ENCODE data around the gene PLIN3. TPM values are rescaled to one million over a fixed set of nuclear protein-coding genes. Genes with fewer than 3 reads are reported as not detected.
"Not testable (repeated sequence)": the region's sequence is repeated elsewhere in the genome, so short reads cannot be mapped to it uniquely, and the experiment has no call there.

Gene PLIN3
- total RNA-seq, 3 donors from 2014 or later (not counting 1 experiment from before 2014, with no cell fraction given) = 26.6 to 28.7 (median 28.3) TPM

- ATAC-seq = no peak
- Histone ChIP-seq H3K9me3 (ENCODE audit: control insufficient read depth, insufficient read depth, low read length) (no peaks in the 10 kb centered on the region), H3K36me3 (ENCODE audit: control insufficient read depth, insufficient read depth, low read length) (peaks cover 19% of the 10 kb centered on the region)
These were observed 20.1 kb downstream of the PLIN3 start for GRCh38 chr19:4847190-4847973.

GRCh38 chr19:4845975-4846374 is 21.5 kb downstream of the PLIN3 start:
- H3K9me3 Mint-ChIP-seq; H3K4me3 Mint-ChIP-seq; H3K27me3 Mint-ChIP-seq (ENCODE audit: low read depth in 2 of 2); H3K27ac ChIP-seq (ENCODE audit: low read length); H3K4me3 ChIP-seq (ENCODE audit: low read length); H3K27ac Mint-ChIP-seq; intact Hi-C loops (cut with micrococcal nuclease); H3K4me1 Mint-ChIP-seq; DNase-seq; ATAC-seq; H3K27me3 ChIP-seq (ENCODE audit: control insufficient read depth, insufficient read depth, low read length); H3K36me3 Mint-ChIP-seq; H3K9me3 ChIP-seq (ENCODE audit: control insufficient read depth, insufficient read depth, low read length); H3K4me1 ChIP-seq (ENCODE audit: control insufficient read depth, insufficient read depth, low read length): not testable (repeated sequence)
- peaks cover 17% of the 10 kb centered on the region for H3K36me3 ChIP-seq (ENCODE audit: control insufficient read depth, insufficient read depth, low read length)
- WGBS (ENCODE audit: insufficient coverage) = 93% methylated on average over 8 of the region's 9 CpGs

More at GRCh38 chr19:4847190-4847973, 20.1 kb downstream of the PLIN3 start:
- Histone ChIP-seq H3K27me3 (ENCODE audit: control insufficient read depth, insufficient read depth, low read length) (no peaks in the 10 kb centered on the region), H3K4me3 (ENCODE audit: low read length) (no peak overlapping the region), H3K4me1 (ENCODE audit: control insufficient read depth, insufficient read depth, low read length) (no peaks in the 10 kb centered on the region), H3K27ac (ENCODE audit: low read length) (no peak overlapping the region)
- H3K4me3 Mint-ChIP-seq = no peak overlapping the region
- H3K27ac Mint-ChIP-seq = no peak overlapping the region
- H3K9me3 Mint-ChIP-seq = no peaks in the 10 kb centered on the region
- H3K27me3 Mint-ChIP-seq (ENCODE audit: low read depth in 2 of 2) = no peaks in the 10 kb centered on the region
- H3K4me1 Mint-ChIP-seq = peaks cover 0 to 3% of the 10 kb centered on the region in 2 donors
- WGBS (ENCODE audit: insufficient coverage) = 93% methylated on average over 23 of the region's 23 CpGs
- DNase-seq = no peak
- TF ChIP-seq CTCF (IDR thresholded peaks at IDR 0.05) = no peak
- H3K36me3 Mint-ChIP-seq = no peaks in the 10 kb centered on the region
- intact Hi-C loops (cut with micrococcal nuclease) = no loop called here

GRCh38 chr19:4844348-4845179 is 22.9 kb downstream of the PLIN3 start:
- H3K36me3 Mint-ChIP-seq = no peaks in the 10 kb centered on the region
- DNase-seq = no peak
- no peaks in the 10 kb centered on the region for H3K4me1 Mint-ChIP-seq
- WGBS (ENCODE audit: insufficient coverage) = 93% methylated on average over 10 of the region's 10 CpGs
- intact Hi-C loops (cut with micrococcal nuclease) = no loop called here
- no peak overlapping the region for H3K4me3 Mint-ChIP-seq
- H3K36me3 ChIP-seq (ENCODE audit: control insufficient read depth, insufficient read depth, low read length) = peaks cover 13% of the 10 kb centered on the region
- H3K9me3 Mint-ChIP-seq = no peaks in the 10 kb centered on the region
- H3K4me1 ChIP-seq (ENCODE audit: control insufficient read depth, insufficient read depth, low read length) = no peaks in the 10 kb centered on the region
- no peak overlapping the region for H3K27ac Mint-ChIP-seq
- H3K9me3 ChIP-seq (ENCODE audit: control insufficient read depth, insufficient read depth, low read length) = no peaks in the 10 kb centered on the region
- no peak overlapping the region for H3K27ac ChIP-seq (ENCODE audit: low read length)
- no peaks in the 10 kb centered on the region for H3K27me3 Mint-ChIP-seq (ENCODE audit: low read depth in 2 of 2)
- no peak for TF ChIP-seq CTCF (IDR thresholded peaks at IDR 0.05)
- ATAC-seq = no peak
- H3K4me3 ChIP-seq (ENCODE audit: low read length) = no peak overlapping the region
- no peaks in the 10 kb centered on the region for H3K27me3 ChIP-seq (ENCODE audit: control insufficient read depth, insufficient read depth, low read length)

GRCh38 chr19:4843647-4843965 is 23.9 kb downstream of the PLIN3 start:
- Histone ChIP-seq H3K4me1 (ENCODE audit: control insufficient read depth, insufficient read depth, low read length) (no peaks in the 10 kb centered on the region), H3K36me3 (ENCODE audit: control insufficient read depth, insufficient read depth, low read length) (peaks cover 13% of the 10 kb centered on the region), H3K27ac (ENCODE audit: low read length) (no peak overlapping the region), H3K4me3 (ENCODE audit: low read length) (no peak overlapping the region), H3K9me3 (ENCODE audit: control insufficient read depth, insufficient read depth, low read length) (no peaks in the 10 kb centered on the region), H3K27me3 (ENCODE audit: control insufficient read depth, insufficient read depth, low read length) (no peaks in the 10 kb centered on the region)
- no peak for DNase-seq
- no peaks in the 10 kb centered on the region for H3K27me3 Mint-ChIP-seq (ENCODE audit: low read depth in 2 of 2)
- no peak overlapping the region for H3K27ac Mint-ChIP-seq
- no peak overlapping the region for H3K4me3 Mint-ChIP-seq
- H3K4me1 Mint-ChIP-seq = no peaks in the 10 kb centered on the region
- no peaks in the 10 kb centered on the region for H3K36me3 Mint-ChIP-seq
- no peaks in the 10 kb centered on the region for H3K9me3 Mint-ChIP-seq
- intact Hi-C loops (cut with micrococcal nuclease) = no loop called here
- 96% methylated on average over 6 of the region's 6 CpGs for WGBS (ENCODE audit: insufficient coverage)
- no peak for ATAC-seq
- no peak for TF ChIP-seq CTCF (IDR thresholded peaks at IDR 0.05)

All from natural killer cell (primary cell).